IMR-90 (cell line): ENCODE results near the gene PXYLP1. TPM values are rescaled to one million over a fixed set of nuclear protein-coding genes. Genes with fewer than 3 reads are reported as not detected.

Experiments
- ATAC-seq: fragments of 200-7000 bp; cut with Tn5 transposase; 2 replicates; pipeline ENCODE4 v1.9.1; 2020; ENCODE audit warnings: low read depth, mild to moderate bottlenecking, moderate library complexity
- BruUV-seq: library from RNA; stranded (reverse); fragments of 400-500 nt; replicated peaks from 2 replicates; lab custom pipeline; 2021; lab: Mats Ljungman, UMichigan
- CTCF ChIA-PET: fragments of 300-600 bp; formaldehyde crosslinking; extraction: SDS; loops from one replicate; lab custom pipeline; 2021; ENCODE audit warnings: antibody characterized with exemption; lab: Yijun Ruan, JAX
- POLR2A ChIA-PET: fragments of 300-600 bp; sonication (Branson Sonifier 250); formaldehyde crosslinking; loops from one replicate; lab custom pipeline; 2022; ENCODE audit warnings: antibody characterized with exemption; ENCODE audit not compliant: unreplicated experiment; lab: Charles Lee
- DNase-seq: peaks from one replicate; pipeline ENCODE4 v3.0.0; 2013
- H2AFZ ChIP-seq: replicated peaks from 2 replicates; pipeline ENCODE3; 2013; ENCODE audit warnings: low read length, mild to moderate bottlenecking; ENCODE audit not compliant: poor library complexity
- H2AK5ac ChIP-seq: 2 replicates; pipeline ENCODE4 v1.6.1; 2013; ENCODE audit warnings: low read depth, low read length, inconsistent platforms
- H2AK9ac ChIP-seq: replicated peaks from 2 replicates; pipeline ENCODE3; 2013; ENCODE audit warnings: mild to moderate bottlenecking, low read depth, low read length, moderate library complexity; ENCODE audit not compliant: poor library complexity
- H2BK120ac ChIP-seq: 2 replicates; pipeline ENCODE4 v1.6.1; 2013; ENCODE audit warnings: low read depth, low read length, inconsistent platforms
- H2BK15ac ChIP-seq: 3 replicates; pipeline ENCODE4 v1.6.1; 2013; ENCODE audit warnings: low read depth, low read length, inconsistent platforms
- H2BK20ac ChIP-seq: 2 replicates; pipeline ENCODE4 v1.6.1; 2013; ENCODE audit warnings: low read depth, mild to moderate bottlenecking, inconsistent platforms, low read length, moderate library complexity
- H2BK5ac ChIP-seq: 2 replicates; pipeline ENCODE4 v1.6.1; 2013; ENCODE audit warnings: mild to moderate bottlenecking, low read depth, low read length, inconsistent platforms; ENCODE audit not compliant: poor library complexity, severe bottlenecking
- H3K14ac ChIP-seq: replicated peaks from 2 replicates; pipeline ENCODE4 v1.6.1; 2013; ENCODE audit warnings: low read depth, low read length, inconsistent platforms
- H3K18ac ChIP-seq: 2 replicates; pipeline ENCODE4 v1.6.1; 2013; ENCODE audit warnings: low read depth, low read length, control low read depth
- H3K23ac ChIP-seq: 2 replicates; pipeline ENCODE4 v1.6.1; 2013; ENCODE audit warnings: low read depth, low read length, inconsistent platforms
- H3K27ac ChIP-seq: 2 replicates; pipeline ENCODE4 v1.5.1; 2013; ENCODE audit warnings: mild to moderate bottlenecking, control low read depth, low read length; ENCODE audit not compliant: insufficient read depth
- H3K27me3 ChIP-seq: 2 replicates; pipeline ENCODE4 v1.6.1; 2013; ENCODE audit warnings: low read length; ENCODE audit not compliant: control insufficient read depth, insufficient read depth
- H3K36me3 ChIP-seq: 2 replicates; pipeline ENCODE4 v1.6.1; 2013; ENCODE audit warnings: low read length, mixed read lengths; ENCODE audit not compliant: control insufficient read depth, insufficient read depth
- H3K4ac ChIP-seq: 2 replicates; pipeline ENCODE4 v1.6.1; 2013; ENCODE audit warnings: low read depth, low read length, inconsistent platforms
- H3K4me1 ChIP-seq: 2 replicates; pipeline ENCODE4 v1.6.1; 2013; ENCODE audit warnings: low read length, mixed read lengths; ENCODE audit not compliant: control insufficient read depth, insufficient read depth
- H3K4me2 ChIP-seq: 2 replicates; pipeline ENCODE4 v1.6.1; 2013; ENCODE audit warnings: low read depth, mild to moderate bottlenecking, control low read depth, low read length, moderate library complexity
- H3K4me3 ChIP-seq: 2 replicates; pipeline ENCODE4 v1.5.1; 2013; ENCODE audit warnings: low read depth, mild to moderate bottlenecking, control low read depth, low read length, moderate library complexity; ENCODE audit not compliant: insufficient read depth
- H3K56ac ChIP-seq: 2 replicates; pipeline ENCODE4 v1.6.1; 2013; ENCODE audit warnings: low read length, inconsistent platforms; ENCODE audit not compliant: insufficient read depth; ENCODE audit errors: extremely low read depth
- H3K79me1 ChIP-seq, 2 experiments: 2 replicates each; pipeline ENCODE4 v1.6.1; 2013; ENCODE audit warnings: low read length in 2 of 2, inconsistent platforms in 1 of 2, low read depth in 1 of 2
- H3K9ac ChIP-seq: 2 replicates; pipeline ENCODE4 v1.6.1; 2013; ENCODE audit warnings: low read depth, low read length, control low read depth
- H3K9me1 ChIP-seq: 2 replicates; pipeline ENCODE4 v1.6.1; 2013; ENCODE audit warnings: low read length, inconsistent platforms; ENCODE audit not compliant: insufficient read depth
- H3K9me3 ChIP-seq: 2 replicates; pipeline ENCODE4 v1.6.1; 2013; ENCODE audit warnings: low read length; ENCODE audit not compliant: control insufficient read depth, insufficient read depth
- H4K20me1 ChIP-seq: 2 replicates; pipeline ENCODE4 v1.6.1; 2013; ENCODE audit warnings: low read length, inconsistent platforms; ENCODE audit not compliant: insufficient read depth
- H4K5ac ChIP-seq: 2 replicates; pipeline ENCODE4 v1.6.1; 2013; ENCODE audit warnings: mild to moderate bottlenecking, low read depth, low read length, control low read depth
- H4K8ac ChIP-seq, 2 experiments: 2 replicates each; pipeline ENCODE4 v1.6.1; 2013; ENCODE audit warnings: low read depth in 2 of 2, low read length in 2 of 2, control low read depth in 1 of 2, inconsistent platforms in 1 of 2
- H4K91ac ChIP-seq: 2 replicates; pipeline ENCODE4 v1.6.1; 2013; ENCODE audit warnings: low read depth, low read length, inconsistent platforms; ENCODE audit not compliant: insufficient read depth
- BHLHE40 ChIP-seq: fragments of 150-350 bp; IDR thresholded peaks from 2 replicates; pipeline ENCODE4 v1.6.1; 2016; ENCODE audit warnings: mild to moderate bottlenecking, low read depth, low read length
- CHD1 ChIP-seq: IDR thresholded peaks from 2 replicates; pipeline ENCODE4 v1.6.1; 2012; ENCODE audit warnings: low read depth, low read length, improper control_type of control experiment
- ELK1 ChIP-seq: fragments of 150-350 bp; IDR thresholded peaks from 2 replicates; pipeline ENCODE4 v1.6.1; 2016; ENCODE audit warnings: low read depth, mild to moderate bottlenecking, low read length, moderate library complexity, borderline replicate concordance
- FOS ChIP-seq: fragments of 150-350 bp; IDR thresholded peaks from 2 replicates; pipeline ENCODE4 v1.6.1; 2016; ENCODE audit warnings: low read depth, low read length
- MAZ ChIP-seq: IDR thresholded peaks from 2 replicates; pipeline ENCODE4 v1.6.1; 2012; ENCODE audit warnings: low read depth, mild to moderate bottlenecking, low read length, improper control_type of control experiment, moderate library complexity, borderline replicate concordance
- POLR2A ChIP-seq: IDR thresholded peaks from 2 replicates; pipeline ENCODE4 v1.6.1; 2012; ENCODE audit warnings: mild to moderate bottlenecking, low read depth, low read length
- RAD21 ChIP-seq: IDR thresholded peaks from 2 replicates; pipeline ENCODE4 v1.6.1; 2012; ENCODE audit warnings: low read length, improper control_type of control experiment
- RCOR1 ChIP-seq: IDR thresholded peaks from 2 replicates; pipeline ENCODE4 v1.6.1; 2012; ENCODE audit warnings: mild to moderate bottlenecking, low read length, improper control_type of control experiment; ENCODE audit not compliant: insufficient replicate concordance
- RFX5 ChIP-seq: IDR thresholded peaks from 2 replicates; pipeline ENCODE4 v1.8.0; 2012; ENCODE audit warnings: low read depth, mild to moderate bottlenecking, low read length, moderate library complexity
- SMC3 ChIP-seq: fragments of 150-350 bp; IDR thresholded peaks from 2 replicates; pipeline ENCODE4 v1.6.1; 2016; ENCODE audit warnings: low read depth, mild to moderate bottlenecking, antibody characterized with exemption, low read length, moderate library complexity
- USF2 ChIP-seq: fragments of 150-350 bp; IDR thresholded peaks from 2 replicates; pipeline ENCODE4 v1.6.1; 2017; ENCODE audit warnings: mild to moderate bottlenecking, antibody characterized with exemption, low read length, low read depth
- WGBS, 2 experiments: methylation state at CpG; one replicate each; pipeline versions ENCODE4 v1.1.5 to v1.1.7; 2013; ENCODE audit warnings: missing lambda C conversion rate in 2 of 2; ENCODE audit not compliant: insufficient read length in 1 of 2; ENCODE audit errors: extremely low coverage in 2 of 2; 5-methylcytosine and 5-hydroxymethylcytosine counted together
- dilution Hi-C: fragments of 300-500 bp; cut with HindIII; formaldehyde crosslinking; loops from one replicate; pipeline ENCODE4 v1.14.3; 2018; ENCODE audit warnings: low sequenced_read_pairs; ENCODE audit not compliant: unreplicated experiment
- in situ Hi-C: fragments of 300-500 bp; cut with MboI; formaldehyde crosslinking; loops from 3 replicates; pipeline ENCODE4 v1.14.3; 2019; ENCODE audit warnings: low sequenced_read_pairs, inconsistent platforms, mixed read lengths
- intact Hi-C: fragments of 100-400 bp; cut with micrococcal nuclease; formaldehyde crosslinking; loops from 2 replicates; pipeline ENCODE4 v1.10.0; 2022
- polyA plus RNA-seq, 3 experiments: library from polyadenylated mRNA; depleted of rRNA; stranded (reverse); fragments of >200 nt; gene quantifications; 2 replicates each; pipeline ENCODE4 v1.2.3, GENCODE V29; 2012; ENCODE audit warnings: low replicate concordance in 1 of 3
- total RNA-seq: library from RNA; depleted of rRNA; stranded (reverse); fragments of >200 nt; gene quantifications from 2 replicates; pipeline ENCODE4 v1.2.3, GENCODE V29; 2012

PXYLP1 gene
- total and polyA plus RNA-seq, 2 of the 4 experiments (the other 2 are of a cell fraction), result 11.7 to 15.6 TPM

GRCh38 chr3:141307351-141308059 lies 75.9 kb downstream of the PXYLP1 start (continued):
- TF ChIP-seq ELK1, result no peak

GRCh38 chr3:141308588-141309218 lies 77.1 kb downstream of the PXYLP1 start:
- in situ Hi-C loops, result loop anchor here (10.0 kb wide), 1 partner anchor 236 kb away; no protein-coding TSS in a partner anchor
- H2BK20ac ChIP-seq, result peak overlapping the region; percentile 57; the same call in 1 of the 2 replicates
- H4K20me1 ChIP-seq, result no peaks in the 10 kb centered on the region
- H3K4me1 ChIP-seq, result peaks cover 4% of the 10 kb centered on the region; the same call in 1 of the 2 replicates
- H2AK9ac ChIP-seq, result no peak overlapping the region
- CTCF ChIA-PET, result interaction anchor here (0.8 to 1.9 kb wide), 4 partner anchors 52 to 632 kb away, joined by 3 to 8 read pairs (median 5); no protein-coding TSS in a partner anchor
- peaks cover 18 to 19% of the 10 kb centered on the region in 2 experiments; a peak in 3 of 4 replicates for H3K79me1 ChIP-seq
- no peaks in the 10 kb centered on the region for H3K9me3 ChIP-seq
- BruUV-seq, result no TSS peak
- POLR2A ChIA-PET, result no interaction called here
- no peaks in the 10 kb centered on the region for H3K27me3 ChIP-seq
- H4K5ac ChIP-seq, result no peak overlapping the region; the same call in 1 of the 2 replicates
- no peak for ATAC-seq
- no peak overlapping the region for H3K4me2 ChIP-seq
- DNase-seq, result peak; percentile 34
- 0 out of 2 replicates have a peak overlapping the region, but pooled peaks have one; percentile 46 for H2AK5ac ChIP-seq
- H3K56ac ChIP-seq, result no peak overlapping the region
- H2BK120ac ChIP-seq, result 0 out of 2 replicates have a peak overlapping the region, but pooled peaks have one; percentile 20
- intact Hi-C loops, result no loop called here
- no peaks in the 10 kb centered on the region for H3K36me3 ChIP-seq
- 43% methylated on average over 6 of the region's 13 CpGs; no CpG with 5 or more reads in 1 of the 2 experiments for whole genome bisulfite sequencing, 2 experiments
- no peak overlapping the region for H3K14ac ChIP-seq
- peak overlapping the region; percentile 23 for H2BK5ac ChIP-seq
- H3K27ac ChIP-seq, result no peak overlapping the region
- H3K4ac ChIP-seq, result no peak overlapping the region
- H3K18ac ChIP-seq, result no peak overlapping the region
- no peak overlapping the region for H2BK15ac ChIP-seq
- H3K9me1 ChIP-seq, result peaks cover 12% of the 10 kb centered on the region; the same call in 1 of the 2 replicates
- no peak overlapping the region; a peak in 1 of 4 replicates for H4K8ac ChIP-seq
- no peak overlapping the region for H3K4me3 ChIP-seq
- H4K91ac ChIP-seq, result no peak overlapping the region
- dilution Hi-C loops, result no loop called here
- no peak overlapping the region for H3K9ac ChIP-seq
- peak overlapping the region; percentile 46 for H2AFZ ChIP-seq
- H3K23ac ChIP-seq, result no peak overlapping the region
- no peak for TF ChIP-seq FOS
- TF ChIP-seq POLR2A, result no peak
- no peak for TF ChIP-seq CHD1
- 0 out of 2 replicates have a peak, but pooled peaks have one; percentile 21 for TF ChIP-seq RAD21
- no peak for TF ChIP-seq BHLHE40
- no peak for TF ChIP-seq RFX5
- peak; percentile 71 for TF ChIP-seq USF2
- no peak for TF ChIP-seq RCOR1
- TF ChIP-seq SMC3, result peak; percentile 20; the same call in 1 of the 2 replicates
- no peak for TF ChIP-seq MAZ
- TF ChIP-seq ELK1, result no peak
